ENCODE results near the gene PDE6H.

PDE6H gene

GRCh38 chr12:14997998-14998397 lies 25.2 kb downstream of the PDE6H start:
- H3K9me3 Mint-ChIP-seq: no peaks in the 10 kb centered on the region
- no peak overlapping the region for H3K4me3 Mint-ChIP-seq
- peaks cover 17% of the 10 kb centered on the region for H3K4me1 Mint-ChIP-seq
- DNase-seq (ENCODE audit: low spot score in 2 of 2) (no peak), ATAC-seq (no peak)
- H3K27ac Mint-ChIP-seq: no peak overlapping the region
- no peaks in the 10 kb centered on the region for H3K36me3 Mint-ChIP-seq

- DNase-seq (ENCODE audit: low spot score in 2 of 2): no peak
- H3K36me3 Mint-ChIP-seq: no peaks in the 10 kb centered on the region
- ATAC-seq: no peak
- H3K4me1 Mint-ChIP-seq: peaks cover 7% of the 10 kb centered on the region
- H3K9me3 Mint-ChIP-seq: no peaks in the 10 kb centered on the region
- H3K27ac Mint-ChIP-seq: no peak overlapping the region
- no peak overlapping the region for H3K4me3 Mint-ChIP-seq
These were observed 26.3 kb downstream of the PDE6H start for GRCh38 chr12:14999021-14999694.

DNA sequence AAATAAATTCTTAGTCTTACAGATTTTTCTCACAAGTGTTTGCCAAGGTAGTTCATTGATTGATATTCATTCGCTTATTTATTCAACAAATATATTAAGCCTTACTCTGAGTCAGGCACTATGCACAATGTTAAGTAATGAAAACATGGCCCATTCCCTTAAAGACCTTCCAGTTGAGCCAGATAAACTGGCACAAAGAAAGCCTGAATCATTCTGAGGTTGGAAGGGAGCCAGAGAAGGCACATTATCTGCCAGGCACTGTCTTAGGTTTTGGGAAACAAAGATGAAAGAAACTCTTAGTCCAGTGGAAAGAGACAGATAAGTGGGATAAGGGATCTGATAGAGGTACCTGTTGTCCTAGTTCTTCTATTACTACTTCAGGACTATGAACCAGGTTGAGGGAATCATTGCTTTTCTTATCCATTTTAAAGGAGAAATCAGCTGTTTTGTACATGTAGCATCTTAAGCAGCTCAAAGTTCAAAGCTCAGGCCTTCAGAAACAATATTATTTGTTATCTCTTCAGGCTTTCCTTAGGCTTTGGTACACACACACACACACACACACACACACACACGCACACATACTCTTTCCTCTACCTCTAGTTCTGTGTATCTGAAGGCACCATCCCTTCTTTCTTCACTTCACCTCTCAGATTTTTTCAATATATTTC lies 27.0 kb downstream of the PDE6H start:
- DNase-seq (ENCODE audit: low spot score in 2 of 2): no peak
- Mint-ChIP-seq H3K27ac (no peak overlapping the region), H3K36me3 (no peaks in the 10 kb centered on the region), H3K4me3 (no peak overlapping the region), H3K9me3 (no peaks in the 10 kb centered on the region), H3K4me1 (peaks cover 7% of the 10 kb centered on the region)
- ATAC-seq: no peak

DNA sequence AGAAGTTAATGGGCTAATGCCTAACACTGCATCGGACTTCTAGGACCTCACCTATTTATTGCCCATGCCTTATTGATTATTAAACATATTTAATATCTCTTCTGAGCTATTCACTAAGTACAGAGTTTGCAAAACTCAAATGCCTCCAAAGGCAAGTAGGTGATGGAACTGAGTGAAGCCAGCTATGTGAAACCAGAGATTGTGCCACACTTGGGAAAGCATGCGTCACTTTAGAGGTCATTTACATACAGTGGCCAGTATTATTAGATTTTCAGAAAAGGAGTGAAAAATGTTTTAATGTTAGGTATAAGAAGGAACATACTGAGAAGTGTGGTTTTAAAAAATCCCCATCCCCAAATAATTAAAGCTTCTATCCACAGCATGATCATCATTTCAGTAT lies 27.7 kb downstream of the PDE6H start:
- Mint-ChIP-seq H3K9me3 (no peaks in the 10 kb centered on the region), H3K27ac (no peak overlapping the region), H3K4me3 (no peak overlapping the region), H3K36me3 (no peaks in the 10 kb centered on the region), H3K4me1 (peaks cover under 1% of the 10 kb centered on the region)
- DNase-seq (ENCODE audit: low spot score in 2 of 2): no peak
- no peak for ATAC-seq

DNA sequence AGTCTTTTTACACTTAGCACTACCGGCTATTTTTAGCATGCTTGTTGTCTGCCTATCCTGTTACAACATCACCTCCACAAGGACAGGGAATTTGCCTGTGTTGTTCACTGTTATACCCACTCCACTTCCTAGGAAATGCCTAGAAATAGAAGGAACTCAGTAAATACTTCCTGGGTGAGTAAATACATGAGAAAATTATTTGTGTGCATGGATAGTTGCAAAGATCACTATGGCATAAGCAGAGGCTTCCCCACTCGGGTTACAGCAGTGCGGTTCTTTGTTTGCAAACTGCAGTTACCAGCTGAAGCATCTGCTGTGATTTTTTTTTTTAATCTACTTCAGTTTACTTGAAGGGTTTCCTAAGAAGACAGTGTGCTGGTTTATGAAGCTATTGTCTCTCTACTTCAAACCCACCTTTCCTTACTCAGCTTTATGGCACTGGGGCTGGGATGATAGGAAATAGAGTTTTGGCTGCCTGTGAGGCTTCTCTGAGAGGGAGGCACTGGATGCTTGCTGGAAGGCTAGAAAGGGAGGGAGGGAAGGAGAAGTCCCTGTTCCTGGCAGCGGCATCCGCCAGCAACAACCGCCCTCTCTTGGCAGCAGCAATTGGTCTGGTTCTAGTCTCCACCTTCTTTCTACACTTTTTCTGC lies 29.0 kb downstream of the PDE6H start:
- H3K4me1 Mint-ChIP-seq: no peaks in the 10 kb centered on the region
- no peak overlapping the region for H3K27ac Mint-ChIP-seq
- DNase-seq (ENCODE audit: low spot score in 2 of 2) (no peak), ATAC-seq (no peak)
- H3K9me3 Mint-ChIP-seq: no peaks in the 10 kb centered on the region
- H3K4me3 Mint-ChIP-seq: no peak overlapping the region
- no peaks in the 10 kb centered on the region for H3K36me3 Mint-ChIP-seq

DNA sequence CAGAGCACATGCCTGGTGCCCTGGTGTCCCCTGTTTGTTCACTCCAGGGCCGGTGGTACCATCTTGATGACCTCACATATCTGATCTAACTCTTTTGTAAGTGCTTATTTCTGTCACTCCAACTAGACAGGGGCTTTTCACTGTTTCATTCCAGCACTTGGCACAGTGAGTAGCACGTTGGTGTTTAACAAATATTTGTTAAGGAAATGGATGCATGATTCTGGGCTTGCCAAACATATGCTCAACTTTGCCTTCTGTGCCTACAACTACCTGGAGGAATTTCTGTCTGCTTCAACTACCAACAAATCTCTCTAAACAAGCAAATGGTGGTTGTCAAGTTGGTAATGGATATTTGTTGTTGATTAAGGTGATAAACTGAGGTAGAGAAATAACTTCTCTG lies 31.6 kb downstream of the PDE6H start:
- H3K4me3 Mint-ChIP-seq: no peak overlapping the region
- no peaks in the 10 kb centered on the region for H3K9me3 Mint-ChIP-seq
- no peaks in the 10 kb centered on the region for H3K36me3 Mint-ChIP-seq
- no peak for DNase-seq (ENCODE audit: low spot score in 2 of 2)
- no peaks in the 10 kb centered on the region for H3K4me1 Mint-ChIP-seq
- no peak overlapping the region for H3K27ac Mint-ChIP-seq
- no peak for ATAC-seq

GRCh38 chr12:15005064-15005463 lies 32.2 kb downstream of the PDE6H start:
- no peak overlapping the region for H3K4me3 Mint-ChIP-seq
- no peaks in the 10 kb centered on the region for H3K36me3 Mint-ChIP-seq
- ATAC-seq: no peak
- H3K9me3 Mint-ChIP-seq: no peaks in the 10 kb centered on the region
- H3K4me1 Mint-ChIP-seq: no peaks in the 10 kb centered on the region
- no peak for DNase-seq (ENCODE audit: low spot score in 2 of 2)
- H3K27ac Mint-ChIP-seq: no peak overlapping the region

GRCh38 chr12:15007551-15007950 lies 34.7 kb downstream of the PDE6H start:
- H3K36me3 Mint-ChIP-seq: no peaks in the 10 kb centered on the region
- no peak overlapping the region for H3K4me3 Mint-ChIP-seq
- no peak overlapping the region for H3K27ac Mint-ChIP-seq
- DNase-seq (ENCODE audit: low spot score in 2 of 2) (no peak), ATAC-seq (no peak)
- H3K9me3 Mint-ChIP-seq: no peaks in the 10 kb centered on the region
- H3K4me1 Mint-ChIP-seq: no peaks in the 10 kb centered on the region

DNA sequence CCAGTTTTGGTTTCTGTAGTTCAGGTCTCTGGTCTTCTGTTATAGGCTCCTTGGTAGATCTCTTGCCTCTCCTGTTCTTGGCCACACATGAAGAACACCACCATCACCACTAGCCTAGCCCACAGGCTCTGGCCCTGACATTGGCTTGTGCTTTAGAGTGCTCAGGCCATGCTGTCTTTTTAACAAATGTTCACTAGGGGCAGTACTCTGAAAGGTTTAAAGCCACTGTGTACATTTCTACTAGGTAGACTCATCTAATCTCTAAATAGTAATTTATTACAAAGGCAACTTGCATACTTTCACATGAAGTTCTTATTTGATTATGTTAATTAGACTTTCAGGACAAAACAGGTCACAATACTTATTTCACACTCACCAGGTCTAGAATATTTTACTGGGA lies 38.3 kb downstream of the PDE6H start:
- DNase-seq (ENCODE audit: low spot score in 2 of 2) (no peak), ATAC-seq (peak; percentile 51)
- H3K27ac Mint-ChIP-seq: no peak overlapping the region

DNA sequence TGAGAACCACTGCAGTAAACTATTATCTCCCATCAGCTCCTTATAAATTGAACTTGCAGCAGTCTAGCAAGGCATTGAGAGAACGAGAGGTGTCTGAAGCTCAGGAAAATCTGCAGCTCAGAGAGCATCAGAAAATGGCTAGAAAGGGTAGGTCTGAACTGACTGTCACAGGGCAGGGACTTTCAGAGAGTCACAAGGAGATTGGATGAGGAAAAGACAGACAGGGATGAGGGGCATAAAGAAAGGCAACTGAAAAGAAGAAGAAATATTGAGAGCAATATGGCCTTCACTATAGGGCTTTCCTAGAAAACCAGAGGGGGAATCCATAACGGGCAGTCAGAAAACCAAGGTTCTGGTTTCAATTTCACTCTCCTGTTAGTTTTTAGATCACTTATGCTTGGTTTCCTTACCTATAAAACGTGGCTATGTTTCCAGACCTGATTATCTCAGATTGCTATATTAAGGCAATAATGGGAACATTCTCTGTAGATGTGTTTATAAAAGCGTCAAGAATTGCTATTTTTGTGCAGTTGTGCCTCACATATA lies 40.9 kb downstream of the PDE6H start:
- ATAC-seq: peak; percentile 39
- Mint-ChIP-seq H3K4me1 (no peaks in the 10 kb centered on the region), H3K4me3 (no peak overlapping the region), H3K9me3 (no peaks in the 10 kb centered on the region), H3K36me3 (no peaks in the 10 kb centered on the region), H3K27ac (no peak overlapping the region)
- DNase-seq (ENCODE audit: low spot score in 2 of 2): no peak

More for the DNA sequence above, 38.3 kb downstream of the PDE6H start:
- Mint-ChIP-seq H3K4me1 (no peaks in the 10 kb centered on the region), H3K4me3 (no peak overlapping the region), H3K36me3 (no peaks in the 10 kb centered on the region), H3K9me3 (no peaks in the 10 kb centered on the region)

DNA sequence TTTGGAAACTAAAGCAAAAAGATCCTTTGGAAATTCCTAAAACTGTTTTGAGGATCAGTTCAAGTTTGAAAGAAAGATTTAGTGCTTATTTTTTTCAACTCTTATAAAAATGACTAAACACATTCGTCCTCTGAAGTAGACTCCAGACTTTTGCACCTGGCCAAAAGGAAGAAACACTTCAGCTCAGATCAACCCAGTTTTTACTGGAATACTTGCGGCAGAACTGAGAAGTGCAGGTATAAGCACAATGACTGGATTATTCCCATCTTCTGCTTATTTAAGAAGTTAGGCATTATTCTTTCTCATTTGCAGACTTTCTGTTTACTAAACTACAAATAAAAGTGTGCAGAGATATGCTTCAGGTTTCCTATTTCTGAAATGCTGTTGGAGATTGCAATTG lies 41.9 kb downstream of the PDE6H start:
- no peaks in the 10 kb centered on the region for H3K9me3 Mint-ChIP-seq
- H3K4me3 Mint-ChIP-seq: no peak overlapping the region
- H3K27ac Mint-ChIP-seq: no peak overlapping the region
- H3K36me3 Mint-ChIP-seq: no peaks in the 10 kb centered on the region
- no peak for ATAC-seq
- DNase-seq (ENCODE audit: low spot score in 2 of 2): no peak
- H3K4me1 Mint-ChIP-seq: no peaks in the 10 kb centered on the region

DNA sequence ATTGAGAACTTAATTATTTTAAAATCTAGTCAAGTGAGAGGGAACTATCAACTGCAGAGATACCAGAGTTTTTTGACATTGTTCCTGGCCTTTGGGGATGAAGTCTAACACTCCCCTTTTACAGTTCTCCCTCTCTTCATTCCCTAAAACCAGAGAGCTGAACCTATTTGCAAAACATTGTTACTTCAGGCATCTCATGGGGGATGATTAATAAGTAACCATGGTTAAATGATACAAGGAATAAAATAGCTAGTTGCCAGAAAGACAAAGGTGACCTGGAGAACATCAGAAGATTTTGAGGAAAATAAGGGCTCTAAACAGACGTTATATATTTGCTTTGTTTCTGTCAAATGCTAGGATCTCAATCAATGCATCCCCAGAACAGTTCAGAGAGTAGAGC lies 42.3 kb downstream of the PDE6H start:
- Mint-ChIP-seq H3K27ac (no peak overlapping the region), H3K4me1 (no peaks in the 10 kb centered on the region), H3K36me3 (no peaks in the 10 kb centered on the region), H3K4me3 (no peak overlapping the region), H3K9me3 (no peaks in the 10 kb centered on the region)
- DNase-seq (ENCODE audit: low spot score in 2 of 2) (no peak), ATAC-seq (no peak)

GRCh38 chr12:15020156-15020555 lies 47.3 kb downstream of the PDE6H start:
- H3K36me3 Mint-ChIP-seq: no peaks in the 10 kb centered on the region
- H3K4me1 Mint-ChIP-seq: no peaks in the 10 kb centered on the region
- H3K4me3 Mint-ChIP-seq: no peak overlapping the region
- ATAC-seq (no peak), DNase-seq (ENCODE audit: low spot score in 2 of 2) (no peak)
- no peak overlapping the region for H3K27ac Mint-ChIP-seq
- no peaks in the 10 kb centered on the region for H3K9me3 Mint-ChIP-seq
